ENCODE results near the gene PMM1.

The PMM1 gene

GRCh38 chr22:41579997-41580355 is 9.7 kb downstream of the PMM1 start:
- no peak for DNase-seq (ENCODE audit: low read depth)
- no peak overlapping the region for H3K4me3 ChIP-seq (ENCODE audit: low read depth, low read length)
- in situ Hi-C loops (cut with HindIII; ENCODE audit: low sequenced_read_pairs), result no loop called here
- TF ChIP-seq, protein P1, sequence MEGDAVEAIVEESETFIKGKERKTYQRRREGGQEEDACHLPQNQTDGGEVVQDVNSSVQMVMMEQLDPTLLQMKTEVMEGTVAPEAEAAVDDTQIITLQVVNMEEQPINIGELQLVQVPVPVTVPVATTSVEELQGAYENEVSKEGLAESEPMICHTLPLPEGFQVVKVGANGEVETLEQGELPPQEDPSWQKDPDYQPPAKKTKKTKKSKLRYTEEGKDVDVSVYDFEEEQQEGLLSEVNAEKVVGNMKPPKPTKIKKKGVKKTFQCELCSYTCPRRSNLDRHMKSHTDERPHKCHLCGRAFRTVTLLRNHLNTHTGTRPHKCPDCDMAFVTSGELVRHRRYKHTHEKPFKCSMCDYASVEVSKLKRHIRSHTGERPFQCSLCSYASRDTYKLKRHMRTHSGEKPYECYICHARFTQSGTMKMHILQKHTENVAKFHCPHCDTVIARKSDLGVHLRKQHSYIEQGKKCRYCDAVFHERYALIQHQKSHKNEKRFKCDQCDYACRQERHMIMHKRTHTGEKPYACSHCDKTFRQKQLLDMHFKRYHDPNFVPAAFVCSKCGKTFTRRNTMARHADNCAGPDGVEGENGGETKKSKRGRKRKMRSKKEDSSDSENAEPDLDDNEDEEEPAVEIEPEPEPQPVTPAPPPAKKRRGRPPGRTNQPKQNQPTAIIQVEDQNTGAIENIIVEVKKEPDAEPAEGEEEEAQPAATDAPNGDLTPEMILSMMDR (IDR thresholded peaks at IDR 0.05; ENCODE audit: low read depth, low read length, missing control alignments), result no peak

DNA sequence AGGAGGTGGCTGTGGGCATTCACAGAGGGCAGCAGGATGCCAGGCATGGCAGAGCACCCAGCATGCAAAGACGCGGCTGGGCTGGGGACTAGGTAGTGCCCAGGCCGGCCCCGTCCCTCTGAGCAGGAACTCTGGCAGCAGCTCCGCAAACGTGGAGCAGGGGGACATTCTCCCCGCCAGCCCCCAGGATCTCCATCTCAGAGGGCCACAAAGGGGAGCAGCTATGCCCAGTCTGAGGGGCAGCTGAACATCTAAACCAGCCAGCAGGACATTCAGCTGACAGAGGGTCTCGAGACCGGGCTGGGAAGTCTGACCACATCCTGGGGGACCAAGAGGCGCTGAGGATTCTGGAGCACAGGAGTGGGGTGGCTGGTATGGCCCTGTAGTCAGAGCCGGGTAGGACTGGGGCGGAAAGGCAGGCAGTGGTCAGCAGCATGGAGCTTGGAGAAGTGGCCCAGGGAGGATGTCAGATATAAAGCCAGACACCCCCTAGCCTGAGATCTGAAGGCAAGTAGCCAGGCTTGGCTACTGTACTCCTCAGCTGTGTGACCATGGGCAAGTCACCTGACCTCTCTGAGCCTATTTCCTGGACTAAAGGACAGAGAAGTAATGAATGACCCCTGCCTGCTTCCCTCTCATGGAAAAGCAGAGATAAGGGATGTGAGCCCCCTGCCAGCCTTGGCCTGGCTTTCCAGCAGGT is 10.2 kb downstream of the PMM1 start:
- no peak overlapping the region for H3K4me3 ChIP-seq (ENCODE audit: low read depth, low read length)
- in situ Hi-C loops (cut with HindIII; ENCODE audit: low sequenced_read_pairs), result no loop called here
- TF ChIP-seq, protein P1 (IDR thresholded peaks at IDR 0.05; ENCODE audit: low read depth, low read length, missing control alignments), result no peak

GRCh38 chr22:41578818-41579217 is 10.8 kb downstream of the PMM1 start:
- TF ChIP-seq, protein P1 (IDR thresholded peaks at IDR 0.05; ENCODE audit: low read depth, low read length, missing control alignments), result no peak
- no peak overlapping the region for H3K4me3 ChIP-seq (ENCODE audit: low read depth, low read length)
- in situ Hi-C loops (cut with HindIII; ENCODE audit: low sequenced_read_pairs), result no loop called here
- DNase-seq (ENCODE audit: low read depth), result no peak

More for the DNA sequence above, 10.2 kb downstream of the PMM1 start:
- DNase-seq (ENCODE audit: low read depth), result no peak

GRCh38 chr22:41578114-41578513 is 11.5 kb downstream of the PMM1 start:
- in situ Hi-C loops (cut with HindIII; ENCODE audit: low sequenced_read_pairs), result no loop called here
- no peak for DNase-seq (ENCODE audit: low read depth)
- TF ChIP-seq, protein P1 (IDR thresholded peaks at IDR 0.05; ENCODE audit: low read depth, low read length, missing control alignments), result no peak
- H3K4me3 ChIP-seq (ENCODE audit: low read depth, low read length), result no peak overlapping the region

GRCh38 chr22:41576877-41577276 is 12.8 kb downstream of the PMM1 start:
- in situ Hi-C loops (cut with HindIII; ENCODE audit: low sequenced_read_pairs), result no loop called here
- TF ChIP-seq, protein P1 (IDR thresholded peaks at IDR 0.05; ENCODE audit: low read depth, low read length, missing control alignments), result peak; percentile 81
- no peak for DNase-seq (ENCODE audit: low read depth)
- H3K4me3 ChIP-seq (ENCODE audit: low read depth, low read length), result no peak overlapping the region

GRCh38 chr22:41575533-41575932 is 14.1 kb downstream of the PMM1 start:
- in situ Hi-C loops (cut with HindIII; ENCODE audit: low sequenced_read_pairs), result no loop called here
- DNase-seq (ENCODE audit: low read depth), result no peak
- no peak overlapping the region for H3K4me3 ChIP-seq (ENCODE audit: low read depth, low read length)
- TF ChIP-seq, protein P1 (IDR thresholded peaks at IDR 0.05; ENCODE audit: low read depth, low read length, missing control alignments), result no peak
